BLaER1 treated with 17β-estradiol and CSF1 and Interleukin-3, amounts not matched to agents 10 nM and 100 nM (cell line): Measurements from ENCODE around the gene PLD5.

Experiments used
- H3K27ac ChIP-seq, 11 experiments: shearing (Covaris generic); formaldehyde crosslinking; 2 replicates each; pipeline ENCODE4 v1.8.1; 2022
- H3K27me3 ChIP-seq, 11 experiments: shearing (Covaris generic); formaldehyde crosslinking; 2 replicates each; pipeline ENCODE4 v1.8.1; 2022
- H3K36me3 ChIP-seq, 11 experiments: shearing (Covaris generic); formaldehyde crosslinking; 2 replicates each; pipeline ENCODE4 v1.8.1; 2022
- H3K4me1 ChIP-seq, 10 experiments: shearing (Covaris generic); formaldehyde crosslinking; 2 replicates each; pipeline ENCODE4 v1.8.1; 2022
- H3K4me2 ChIP-seq, 11 experiments: shearing (Covaris generic); formaldehyde crosslinking; 2 replicates each; pipeline ENCODE4 v1.8.1; 2022
- H3K4me3 ChIP-seq, 10 experiments: shearing (Covaris generic); formaldehyde crosslinking; 2 replicates each; pipeline ENCODE4 v1.8.1; 2022
- H3K9ac ChIP-seq, 11 experiments: shearing (Covaris generic); formaldehyde crosslinking; 2 replicates each; pipeline ENCODE4 v1.8.1; 2022
- H3K9me3 ChIP-seq, 11 experiments: shearing (Covaris generic); formaldehyde crosslinking; replicated peaks in 1 of 11; 2 replicates each; pipeline ENCODE4 v1.8.1; 2022
- H4K20me1 ChIP-seq, 11 experiments: shearing (Covaris generic); formaldehyde crosslinking; 2 replicates each; pipeline ENCODE4 v1.8.1; 2022
- Cebpa-rat ChIP-seq, 11 experiments: shearing (Covaris generic); IDR thresholded peaks; 2 replicates each; pipeline ENCODE4 v1.8.1; 2022

PLD5 gene

DNA sequence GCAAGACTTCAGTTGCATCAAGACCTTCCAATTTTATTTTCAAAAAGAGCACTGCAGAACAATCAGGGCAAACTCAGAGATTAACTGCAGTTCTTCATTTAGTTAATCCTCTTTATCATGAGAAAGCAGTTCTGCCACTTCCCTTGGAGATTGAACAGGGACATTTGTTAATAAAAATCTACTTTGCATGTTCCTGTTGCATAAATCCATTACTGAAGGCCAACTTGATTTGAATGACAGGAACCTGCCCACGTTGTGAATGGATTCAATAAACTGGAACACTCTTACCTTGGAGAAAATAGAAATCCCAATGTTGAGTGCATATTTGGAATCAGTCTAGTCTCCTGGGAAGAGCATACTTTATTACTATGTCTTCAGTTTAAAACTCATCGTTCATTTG is 19.6 kb upstream of the PLD5 start:
- H3K36me3 ChIP-seq: no peaks in the 10 kb centered on the region
- no peaks in the 10 kb centered on the region for H4K20me1 ChIP-seq
- H3K4me3 ChIP-seq: no peak overlapping the region
- H3K27me3 ChIP-seq: no peaks in the 10 kb centered on the region
- no peak overlapping the region for H3K9ac ChIP-seq
- H3K4me2 ChIP-seq: no peak overlapping the region
- peaks cover 0 to 3% (median 0%) of the 10 kb centered on the region in 11 experiments; a peak in 4 of 22 replicates for H3K9me3 ChIP-seq
- H3K4me1 ChIP-seq: no peaks in the 10 kb centered on the region
- H3K27ac ChIP-seq: no peak overlapping the region
- no peak for TF ChIP-seq Cebpa-rat (IDR thresholded peaks at IDR 0.05)

GRCh38 chr1:242542271-242542670 is 17.8 kb upstream of the PLD5 start:
- no peaks in the 10 kb centered on the region for H4K20me1 ChIP-seq
- no peak overlapping the region for H3K9ac ChIP-seq
- H3K4me3 ChIP-seq: no peak overlapping the region
- TF ChIP-seq Cebpa-rat (IDR thresholded peaks at IDR 0.05): no peak
- no peak overlapping the region for H3K4me2 ChIP-seq
- H3K27ac ChIP-seq: no peak overlapping the region
- H3K27me3 ChIP-seq: no peaks in the 10 kb centered on the region
- no peaks in the 10 kb centered on the region for H3K36me3 ChIP-seq
- no peaks in the 10 kb centered on the region for H3K4me1 ChIP-seq
- peaks cover 0 to 13% (median 7%) of the 10 kb centered on the region in 11 experiments; a peak in 7 of 22 replicates for H3K9me3 ChIP-seq

DNA sequence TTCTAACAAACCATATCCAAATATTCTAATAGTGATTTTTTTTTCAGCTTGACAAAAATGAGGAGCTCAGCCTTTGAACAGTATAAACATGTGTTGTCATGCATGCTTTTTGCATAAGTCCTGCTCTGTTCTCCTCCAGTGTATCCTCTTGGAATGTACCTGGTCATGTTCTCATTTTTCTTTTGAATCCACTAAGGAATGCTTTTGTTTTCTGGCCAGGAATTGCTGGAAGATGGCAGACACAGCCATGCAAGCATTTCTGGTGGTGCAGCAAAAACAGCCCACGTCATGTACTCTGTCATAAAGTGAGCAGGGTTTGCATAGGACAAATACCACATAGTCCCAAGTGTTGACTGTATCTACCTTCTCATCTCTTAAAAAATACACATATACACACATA is 11.5 kb upstream of the PLD5 start:
- H3K4me3 ChIP-seq: no peak overlapping the region
- H3K9ac ChIP-seq: no peak overlapping the region
- no peak for TF ChIP-seq Cebpa-rat (IDR thresholded peaks at IDR 0.05)
- peaks cover 0 to 13% (median 7%) of the 10 kb centered on the region in 11 experiments; a peak in 7 of 22 replicates for H3K9me3 ChIP-seq
- peaks cover 0 to 16% (median 9%) of the 10 kb centered on the region in 10 experiments; a peak in 9 of 20 replicates for H3K4me1 ChIP-seq
- no peaks in the 10 kb centered on the region for H4K20me1 ChIP-seq
- no peak overlapping the region for H3K27ac ChIP-seq
- no peaks in the 10 kb centered on the region for H3K27me3 ChIP-seq
- H3K4me2 ChIP-seq: no peak overlapping the region
- no peaks in the 10 kb centered on the region for H3K36me3 ChIP-seq

DNA sequence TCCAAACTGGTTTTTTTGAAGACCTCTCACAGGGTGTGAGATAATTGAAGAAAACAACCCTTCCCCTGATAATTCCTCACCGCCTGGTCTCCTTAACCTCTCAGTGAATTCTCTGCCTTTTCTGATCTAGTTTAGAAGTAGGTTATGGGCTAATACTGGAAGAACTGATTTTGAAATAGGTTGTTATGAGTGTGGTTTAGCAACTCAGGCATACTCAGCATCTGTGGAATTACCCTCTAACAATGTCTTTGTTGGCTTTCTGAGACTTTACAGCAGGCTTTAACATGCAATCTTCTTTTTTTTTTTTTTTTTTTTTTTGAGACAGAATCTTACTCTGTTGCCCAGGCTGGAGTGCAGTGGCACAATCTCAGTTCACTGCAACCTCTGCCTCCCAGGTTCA is 10.3 kb upstream of the PLD5 start:
- H3K4me2 ChIP-seq: no peak overlapping the region
- H3K27ac ChIP-seq: no peak overlapping the region
- H3K27me3 ChIP-seq: no peaks in the 10 kb centered on the region
- H3K9me3 ChIP-seq: peaks cover 0 to 13% (median 7%) of the 10 kb centered on the region in 11 experiments; a peak in 7 of 22 replicates
- H3K4me1 ChIP-seq: peaks cover 0 to 16% (median 9%) of the 10 kb centered on the region in 10 experiments; a peak in 9 of 20 replicates
- no peak overlapping the region for H3K4me3 ChIP-seq
- H3K36me3 ChIP-seq: no peaks in the 10 kb centered on the region
- no peaks in the 10 kb centered on the region for H4K20me1 ChIP-seq
- no peak for TF ChIP-seq Cebpa-rat (IDR thresholded peaks at IDR 0.05)
- no peak overlapping the region for H3K9ac ChIP-seq

DNA sequence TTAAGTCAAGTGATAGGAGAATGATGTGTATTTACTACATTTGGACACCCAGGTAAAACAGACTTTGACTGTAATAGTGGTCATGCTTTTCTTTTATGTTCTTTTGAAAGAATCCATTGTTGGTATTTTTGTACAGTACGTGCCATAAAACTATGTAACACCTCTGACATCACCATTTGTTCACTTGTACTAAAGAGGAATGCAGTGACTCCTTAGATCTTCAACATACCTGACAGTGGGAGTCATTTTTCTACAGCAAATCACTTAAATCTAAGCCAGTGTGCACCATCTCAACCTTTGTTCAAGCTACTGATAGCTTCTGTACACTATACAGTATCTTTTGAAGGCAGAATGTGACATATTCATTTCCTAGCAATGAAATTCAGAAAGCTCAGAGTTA is 6.3 kb upstream of the PLD5 start:
- Histone ChIP-seq H3K4me3 (no peak overlapping the region), H3K27me3 (peaks cover 0 to 6% (median 4%) of the 10 kb centered on the region in 11 experiments; a peak in 14 of 22 replicates), H3K9ac (no peak overlapping the region), H3K4me2 (no peak overlapping the region), H3K9me3 (no peaks in the 10 kb centered on the region), H4K20me1 (no peaks in the 10 kb centered on the region), H3K27ac (no peak overlapping the region), H3K36me3 (no peaks in the 10 kb centered on the region), H3K4me1 (peaks cover 0 to 16% (median 9%) of the 10 kb centered on the region in 10 experiments; a peak in 9 of 20 replicates)
- TF ChIP-seq Cebpa-rat (IDR thresholded peaks at IDR 0.05): no peak

DNA sequence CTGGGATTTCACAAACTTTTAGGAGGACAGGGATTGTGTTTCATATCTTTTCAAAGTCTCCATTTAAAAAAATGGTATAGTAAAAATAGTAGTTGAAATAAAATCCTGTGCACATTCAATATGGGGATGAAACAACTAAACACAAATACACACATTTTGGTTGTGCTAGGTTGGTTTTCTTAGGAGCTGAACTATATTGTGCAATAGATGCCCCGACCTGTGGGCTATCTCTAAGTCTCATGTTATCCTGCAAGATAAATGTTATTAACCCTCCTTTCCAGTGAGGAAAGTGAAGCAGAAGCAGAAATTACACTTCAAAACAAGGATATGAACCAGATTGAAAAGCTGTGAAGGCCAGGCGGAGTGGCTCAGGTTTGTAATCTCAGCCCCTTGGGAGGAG is 1.3 kb upstream of the PLD5 start:
- Histone ChIP-seq H3K4me1 (peaks cover 0 to 7% (median 2%) of the 10 kb centered on the region in 10 experiments; a peak in 5 of 20 replicates), H3K9me3 (peaks cover 5 to 18% (median 11%) of the 10 kb centered on the region in 11 experiments; a peak in 13 of 22 replicates), H3K27me3 (peaks cover 14 to 31% (median 25%) of the 10 kb centered on the region in 11 experiments; a peak in 21 of 22 replicates), H3K36me3 (no peaks in the 10 kb centered on the region), H3K4me2 (peak overlapping the region in 5 of 11 experiments; percentile 78 to 82 (median 81); a peak in 5 of 22 replicates), H3K9ac (no peak overlapping the region), H4K20me1 (no peaks in the 10 kb centered on the region; a peak in 1 of 22 replicates), H3K27ac (no peak overlapping the region), H3K4me3 (no peak overlapping the region)
- peak in 3 of 11 experiments; percentile 22 to 64 (median 37); a peak in 1 of 22 replicates for TF ChIP-seq Cebpa-rat (IDR thresholded peaks at IDR 0.05)

DNA sequence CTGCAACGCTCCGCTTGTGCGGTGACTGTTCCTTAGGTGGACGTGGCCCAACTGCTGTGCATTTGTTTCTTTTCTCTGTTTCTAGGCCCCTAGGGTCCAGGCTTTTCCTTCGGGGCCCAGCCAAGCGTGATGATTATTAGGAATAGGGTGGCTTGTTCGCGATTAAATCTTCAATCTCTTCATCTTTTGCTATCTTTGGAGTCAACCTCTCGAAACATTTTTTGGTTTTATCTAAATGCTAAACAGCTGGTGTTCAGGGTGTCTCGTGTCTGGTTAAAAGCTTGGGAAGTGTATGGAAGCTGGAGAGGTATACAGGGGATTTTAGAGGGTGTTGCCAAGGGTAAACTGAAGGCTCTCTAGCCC is 844 bp upstream of the PLD5 start:
- H3K9ac ChIP-seq: peak overlapping the region in 1 of 11 experiments; percentile 32; a peak in 1 of 22 replicates

DNA sequence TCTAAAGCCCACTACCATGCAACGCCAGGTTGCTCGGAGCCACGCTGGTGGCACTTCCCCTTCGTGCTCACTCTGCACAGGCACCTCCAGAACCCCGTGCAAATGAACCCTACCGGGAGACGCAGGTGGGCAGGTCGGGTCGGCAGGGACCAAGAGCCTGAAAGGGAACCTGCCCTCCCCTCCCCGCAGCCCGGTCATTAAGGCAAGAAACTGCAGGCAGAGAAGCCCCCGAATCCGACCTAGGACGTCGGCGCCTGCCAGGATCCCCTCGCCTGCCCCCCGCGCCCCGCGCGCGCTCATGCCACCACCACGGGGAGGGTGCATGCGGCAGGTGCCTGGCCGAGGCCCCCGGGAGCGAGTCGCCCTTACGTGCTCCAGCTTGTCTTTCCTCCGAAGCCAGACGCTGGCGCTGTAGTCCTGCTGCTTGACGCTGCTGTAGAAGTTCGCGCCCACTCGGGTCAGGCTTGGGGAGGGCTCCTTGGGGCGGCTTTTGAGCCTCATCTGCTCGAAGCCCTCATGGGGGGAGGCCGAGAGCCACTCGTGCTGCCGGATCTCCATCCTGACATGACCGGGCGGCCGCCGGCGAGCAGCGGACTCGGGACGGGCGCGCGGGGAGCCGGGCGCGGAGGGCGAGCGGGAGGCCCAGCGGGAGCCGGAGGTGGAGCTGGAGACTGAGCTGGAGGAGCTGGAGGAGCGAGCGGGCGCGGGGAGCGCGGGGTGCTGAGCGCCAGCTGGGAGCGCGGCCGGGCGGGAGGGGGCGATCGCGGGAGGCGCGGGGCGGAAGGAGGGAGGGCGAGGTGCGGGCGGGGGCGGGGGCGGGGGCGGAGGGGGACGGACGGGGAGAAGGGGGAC is 552 bp downstream of the PLD5 start:
- Histone ChIP-seq H3K9ac (no peak overlapping the region), H3K27ac (no peak overlapping the region), H3K27me3 (peaks cover 14 to 31% (median 25%) of the 10 kb centered on the region in 11 experiments; a peak in 21 of 22 replicates), H4K20me1 (no peaks in the 10 kb centered on the region; a peak in 2 of 22 replicates), H3K4me3 (peak overlapping the region in 7 of 10 experiments; percentile 32 to 71 (median 62); a peak in 11 of 20 replicates), H3K9me3 (peaks cover 5 to 18% (median 11%) of the 10 kb centered on the region in 11 experiments; a peak in 13 of 22 replicates), H3K4me2 (peak overlapping the region in 10 of 11 experiments; percentile 26 to 55 (median 46); a peak in 13 of 22 replicates), H3K4me1 (peaks cover 0 to 7% (median 2%) of the 10 kb centered on the region in 10 experiments; a peak in 5 of 20 replicates), H3K36me3 (no peaks in the 10 kb centered on the region)
- TF ChIP-seq Cebpa-rat (IDR thresholded peaks at IDR 0.05): no peak

More for the DNA sequence above, 844 bp upstream of the PLD5 start:
- H3K4me2 ChIP-seq: peak overlapping the region; percentile 70 to 82 (median 81)
- H3K27ac ChIP-seq: no peak overlapping the region
- TF ChIP-seq Cebpa-rat (IDR thresholded peaks at IDR 0.05): no peak
- no peaks in the 10 kb centered on the region for H3K36me3 ChIP-seq
- H3K4me3 ChIP-seq: peak overlapping the region; percentile 39 to 71 (median 60); a peak in 19 of 20 replicates
- H3K27me3 ChIP-seq: peaks cover 14 to 31% (median 25%) of the 10 kb centered on the region in 11 experiments; a peak in 21 of 22 replicates
- H3K4me1 ChIP-seq: peaks cover 0 to 7% (median 2%) of the 10 kb centered on the region in 10 experiments; a peak in 5 of 20 replicates
- peaks cover 5 to 18% (median 11%) of the 10 kb centered on the region in 11 experiments; a peak in 13 of 22 replicates for H3K9me3 ChIP-seq
- H4K20me1 ChIP-seq: no peaks in the 10 kb centered on the region; a peak in 1 of 22 replicates
